Measurements from ENCODE around the gene IPO4.

IPO4 gene

DNA sequence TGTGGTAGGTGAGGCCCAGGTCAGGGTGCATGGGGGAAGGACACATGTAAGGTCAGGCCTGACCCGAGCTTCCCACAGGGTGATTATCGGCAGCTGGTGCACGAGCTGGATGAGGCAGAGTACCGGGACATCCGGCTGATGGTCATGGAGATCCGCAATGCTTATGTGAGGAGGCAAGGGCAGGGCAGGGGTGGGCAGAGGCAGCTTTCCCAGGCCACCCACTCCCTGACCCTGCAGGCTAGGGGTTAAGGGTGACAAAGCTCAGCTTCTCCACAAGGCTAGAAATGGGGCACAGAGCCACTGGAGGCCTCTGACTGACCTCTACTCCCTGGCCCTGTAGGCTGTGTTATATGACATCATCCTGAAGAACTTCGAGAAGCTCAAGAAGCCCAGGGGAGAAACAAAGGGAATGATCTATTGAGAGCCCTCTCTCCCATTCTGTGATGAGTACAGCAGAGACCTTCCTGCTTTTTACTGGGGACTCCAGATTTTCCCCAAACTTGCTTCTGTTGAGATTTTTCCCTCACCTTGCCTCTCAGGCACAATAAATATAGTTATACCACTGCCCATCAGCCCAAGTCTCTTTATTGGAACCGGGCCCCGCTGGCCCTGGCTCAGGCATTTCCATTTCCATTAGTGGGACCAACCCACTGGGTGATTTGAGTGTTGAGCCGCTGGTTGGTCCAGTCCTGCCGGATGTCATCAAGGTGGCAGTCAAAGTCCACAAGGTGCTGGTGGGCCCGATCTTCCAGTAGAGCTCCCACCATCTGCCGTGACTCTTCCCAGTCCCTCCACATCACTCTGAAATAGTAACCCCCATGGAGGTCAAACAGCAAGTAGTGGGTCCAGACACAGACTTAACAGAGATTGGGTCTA lies 50.0 kb downstream of the IPO4 start:
- DNase-seq (ENCODE audit: low read depth): no peak
- TF ChIP-seq MYC (IDR thresholded peaks at IDR 0.05; ENCODE audit: low read depth, low read length) (no peak), POLR2A (IDR thresholded peaks at IDR 0.05; ENCODE audit: extremely low read depth, insufficient read length) (no peak), MAX (IDR thresholded peaks at IDR 0.05; ENCODE audit: low read depth, low read length) (no peak)
- TF ChIP-seq, protein P1, sequence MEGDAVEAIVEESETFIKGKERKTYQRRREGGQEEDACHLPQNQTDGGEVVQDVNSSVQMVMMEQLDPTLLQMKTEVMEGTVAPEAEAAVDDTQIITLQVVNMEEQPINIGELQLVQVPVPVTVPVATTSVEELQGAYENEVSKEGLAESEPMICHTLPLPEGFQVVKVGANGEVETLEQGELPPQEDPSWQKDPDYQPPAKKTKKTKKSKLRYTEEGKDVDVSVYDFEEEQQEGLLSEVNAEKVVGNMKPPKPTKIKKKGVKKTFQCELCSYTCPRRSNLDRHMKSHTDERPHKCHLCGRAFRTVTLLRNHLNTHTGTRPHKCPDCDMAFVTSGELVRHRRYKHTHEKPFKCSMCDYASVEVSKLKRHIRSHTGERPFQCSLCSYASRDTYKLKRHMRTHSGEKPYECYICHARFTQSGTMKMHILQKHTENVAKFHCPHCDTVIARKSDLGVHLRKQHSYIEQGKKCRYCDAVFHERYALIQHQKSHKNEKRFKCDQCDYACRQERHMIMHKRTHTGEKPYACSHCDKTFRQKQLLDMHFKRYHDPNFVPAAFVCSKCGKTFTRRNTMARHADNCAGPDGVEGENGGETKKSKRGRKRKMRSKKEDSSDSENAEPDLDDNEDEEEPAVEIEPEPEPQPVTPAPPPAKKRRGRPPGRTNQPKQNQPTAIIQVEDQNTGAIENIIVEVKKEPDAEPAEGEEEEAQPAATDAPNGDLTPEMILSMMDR (IDR thresholded peaks at IDR 0.05; ENCODE audit: low read depth, low read length): no peak
- H3K4me3 ChIP-seq (ENCODE audit: low read depth, low read length): no peak overlapping the region

- TF ChIP-seq POLR2A (IDR thresholded peaks at IDR 0.05; ENCODE audit: extremely low read depth, insufficient read length): no peak
- TF ChIP-seq MYC (IDR thresholded peaks at IDR 0.05; ENCODE audit: low read depth, low read length): no peak
- no peak for TF ChIP-seq MAX (IDR thresholded peaks at IDR 0.05; ENCODE audit: low read depth, low read length)
- TF ChIP-seq, protein P1 (IDR thresholded peaks at IDR 0.05; ENCODE audit: low read depth, low read length): no peak
- DNase-seq (ENCODE audit: low read depth): no peak
- peak overlapping the region; percentile 16 for H3K4me3 ChIP-seq (ENCODE audit: low read depth, low read length)
These were observed 50.9 kb downstream of the IPO4 start for GRCh38 chr14:24137529-24138395.

DNA sequence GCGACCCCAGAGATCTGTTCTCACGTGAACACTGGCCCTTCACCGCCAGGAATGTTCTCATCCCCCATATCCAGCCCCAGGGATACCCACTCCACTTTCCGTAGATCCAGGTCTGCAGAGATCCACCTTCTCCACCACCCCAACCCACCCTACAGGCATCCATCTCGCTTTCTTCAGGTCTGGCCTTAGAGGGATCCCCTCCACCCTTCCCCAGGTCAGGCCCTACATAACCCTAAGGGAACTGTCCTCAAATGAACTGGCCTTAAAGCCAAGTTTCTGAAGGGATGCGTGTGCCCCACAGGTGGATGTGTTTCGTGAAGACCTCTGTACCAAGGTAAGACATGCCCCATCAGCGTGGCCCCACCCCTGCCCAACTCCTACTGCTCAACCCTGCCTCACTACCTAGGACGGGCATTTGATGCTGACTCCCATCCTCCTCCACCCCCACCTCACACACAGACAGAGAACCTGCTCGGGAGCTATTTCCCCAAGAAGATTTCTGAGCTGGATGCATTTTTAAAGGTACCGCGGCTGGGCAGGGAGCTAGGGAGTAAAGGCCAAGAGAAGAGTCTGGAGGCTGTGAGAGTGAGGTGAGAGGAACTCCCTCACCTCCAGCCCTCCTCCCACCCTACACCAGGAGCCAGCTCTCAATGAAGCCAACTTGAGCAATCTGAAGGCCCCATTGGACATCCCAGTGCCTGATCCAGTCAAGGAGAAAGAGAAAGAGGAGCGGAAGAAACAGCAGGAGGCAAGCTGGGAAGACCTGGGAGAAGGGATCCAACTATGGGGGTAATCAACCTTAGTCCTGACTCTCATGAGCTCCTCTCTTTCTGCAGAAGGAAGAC lies 51.7 kb downstream of the IPO4 start:
- TF ChIP-seq, protein P1 (IDR thresholded peaks at IDR 0.05; ENCODE audit: low read depth, low read length): no peak
- TF ChIP-seq MAX (IDR thresholded peaks at IDR 0.05; ENCODE audit: low read depth, low read length): no peak
- TF ChIP-seq POLR2A (IDR thresholded peaks at IDR 0.05; ENCODE audit: extremely low read depth, insufficient read length): no peak
- TF ChIP-seq MYC (IDR thresholded peaks at IDR 0.05; ENCODE audit: low read depth, low read length): no peak

DNA sequence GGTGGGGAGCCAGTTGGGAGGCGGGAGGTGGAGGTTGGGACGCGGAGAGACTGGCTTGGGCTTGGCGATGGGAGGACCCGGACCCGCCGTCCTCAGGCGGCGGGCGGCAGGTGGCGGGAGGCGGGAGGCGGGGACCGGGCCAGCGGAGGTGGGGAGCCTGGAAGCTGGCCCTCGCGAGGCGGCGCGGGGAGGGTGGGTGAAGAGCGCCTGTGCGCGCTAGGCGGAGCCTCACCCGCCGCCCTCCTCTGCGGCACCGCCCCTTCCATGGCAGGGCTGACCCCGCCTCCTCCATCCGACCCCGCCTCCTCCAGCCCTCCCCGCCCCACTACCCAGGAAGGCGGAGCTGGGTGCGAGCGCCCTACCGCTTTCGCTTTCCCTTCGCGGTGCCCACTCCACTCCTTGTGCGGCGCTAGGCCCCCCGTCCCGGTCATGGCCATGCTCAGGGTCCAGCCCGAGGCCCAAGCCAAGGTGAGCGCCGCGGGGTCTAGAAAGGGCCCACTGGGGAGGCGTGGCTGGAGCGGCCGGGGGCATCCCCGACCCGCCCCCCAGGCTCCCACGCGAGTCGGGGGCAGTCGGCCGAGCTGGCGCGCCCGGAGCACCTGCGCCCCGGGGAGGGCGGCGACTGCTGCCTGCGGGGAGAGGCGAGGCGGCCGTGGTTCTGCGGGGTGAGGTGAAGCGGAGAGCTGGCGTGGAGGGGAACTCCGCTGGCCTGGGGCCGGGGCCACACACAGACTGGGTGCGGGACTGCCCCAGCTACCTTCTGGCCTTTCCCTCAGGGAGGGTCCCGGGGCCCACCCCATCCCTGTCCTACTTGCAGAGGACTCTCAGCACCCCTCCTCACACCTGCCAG lies 52.6 kb downstream of the IPO4 start, which contains the start of gene PSME1:
TSS of gene PSME1 (plus strand) at position 361 of the 850 bp plus-strand sequence. CDS start at position 430, 69 bp downstream.
- peak within 1 kb of the TSS; percentile 60 for H3K4me3 ChIP-seq (ENCODE audit: low read depth, low read length)
- TF ChIP-seq, protein P1 (IDR thresholded peaks at IDR 0.05; ENCODE audit: low read depth, low read length): no peak
- peak; percentile 33; the same call in 1 of the 2 replicates for TF ChIP-seq MAX (IDR thresholded peaks at IDR 0.05; ENCODE audit: low read depth, low read length)
- TF ChIP-seq MYC (IDR thresholded peaks at IDR 0.05; ENCODE audit: low read depth, low read length): peak; percentile 42; the same call in 1 of the 2 replicates
- peak; percentile 76 for TF ChIP-seq POLR2A (IDR thresholded peaks at IDR 0.05; ENCODE audit: extremely low read depth, insufficient read length)
- DNase-seq (ENCODE audit: low read depth): peak; percentile 92

More for the DNA sequence above, 51.7 kb downstream of the IPO4 start:
- peak overlapping the region; percentile 60 for H3K4me3 ChIP-seq (ENCODE audit: low read depth, low read length)
- peak; percentile 17 for DNase-seq (ENCODE audit: low read depth)

Data from NB4 (cell line).